K562 (cell line): Measurements from ENCODE around the gene PDZD2. TPM values are rescaled to one million over a fixed set of nuclear protein-coding genes. Genes with fewer than 3 reads are reported as not detected.
A peak's percentile ranks its signal among the peaks of the same experiment; 100 is the strongest.

Experiments
- ATAC-seq: fragments of 200-7000 bp; cut with Tn5 transposase; 3 replicates; pipeline ENCODE4 v1.9.1; 2020; ENCODE audit warnings: moderate library complexity
- BruUV-seq: library from RNA; stranded (reverse); fragments of 400-500 nt; replicated peaks from 2 replicates; lab custom pipeline; 2021; lab: Mats Ljungman, UMichigan
- CTCF ChIA-PET: fragments of 300-600 bp; formaldehyde crosslinking; extraction: SDS; loops from one replicate; lab custom pipeline; 2021; ENCODE audit warnings: low intra/inter-chr PET ratio; lab: Yijun Ruan, JAX
- POLR2A ChIA-PET: fragments of 300-600, 350-650 bp; sonication (Branson Sonifier 250); formaldehyde crosslinking; extraction: SDS; loops from one replicate; lab custom pipeline; 2021; ENCODE audit warnings: antibody characterized with exemption, inconsistent platforms; lab: Yijun Ruan, JAX
- DNase-seq, 4 experiments: peaks; one replicate each; pipeline versions ENCODE4 v3.0.0 to v3.0.0-alpha.2; 2011 to 2018; ENCODE audit warnings: low spot score in 3 of 4, mixed read lengths in 3 of 4; ENCODE audit errors: extremely low read depth in 1 of 4
- FAIRE-seq: peaks from 2 replicates; lab custom pipeline; 2011; peaks lifted over from hg19 to GRCh38; lab: Jason Lieb, UNC
- H2AFZ ChIP-seq: 2 replicates; pipeline ENCODE4 v1.6.0; 2011; ENCODE audit warnings: low read depth, low read length, control low read depth, inconsistent platforms
- H3K27ac ChIP-seq: fragments of 200-600 bp; 3 replicates; pipeline ENCODE4 v1.8.0; 2011; ENCODE audit warnings: low read depth, mild to moderate bottlenecking, control low read depth, inconsistent platforms, low read length, moderate library complexity, mixed read lengths; ENCODE audit errors: extremely low read depth
- H3K27me3 ChIP-seq, 2 experiments: fragments of 300-600 bp in 1 of 2; 2 replicates in 1 of 2; 3 replicates in 1 of 2; pipeline versions ENCODE4 v1.6.0 to v1.8.0; 2011; ENCODE audit warnings: inconsistent platforms in 2 of 2, low read length in 2 of 2, mild to moderate bottlenecking in 1 of 2, mixed read lengths in 1 of 2, moderate library complexity in 1 of 2; ENCODE audit not compliant: control insufficient read depth in 2 of 2, insufficient read depth in 2 of 2
- H3K36me3 ChIP-seq: fragments of 300-600 bp; 3 replicates; pipeline ENCODE4 v1.8.0; 2011; ENCODE audit warnings: mild to moderate bottlenecking, low read length, inconsistent platforms; ENCODE audit not compliant: control insufficient read depth, insufficient read depth
- H3K4me1 ChIP-seq, 2 experiments: fragments of 200-600 bp in 1 of 2; replicated peaks in 1 of 2; 2 replicates in 1 of 2; 3 replicates in 1 of 2; pipeline versions ENCODE4 v1.5.1 to v1.8.0; 2011; ENCODE audit warnings: inconsistent platforms in 2 of 2, low read length in 2 of 2, mild to moderate bottlenecking in 1 of 2, mixed read lengths in 1 of 2, moderate library complexity in 1 of 2; ENCODE audit not compliant: control insufficient read depth in 2 of 2, insufficient read depth in 2 of 2
- H3K4me2 ChIP-seq: 2 replicates; pipeline ENCODE4 v1.6.1; 2011; ENCODE audit warnings: low read length, control low read depth, inconsistent platforms, mixed read lengths; ENCODE audit not compliant: insufficient read depth
- H3K4me3 ChIP-seq: fragments of 200-600 bp; sonication (generic), shearing (Covaris generic); 2 replicates; pipeline ENCODE4 v1.5.1; 2016; ENCODE audit warnings: control low read depth, inconsistent platforms
- H3K79me2 ChIP-seq: fragments of 200-600 bp; 3 replicates; pipeline ENCODE4 v1.8.0; 2011; ENCODE audit warnings: low read length, inconsistent platforms; ENCODE audit not compliant: control insufficient read depth, insufficient read depth
- H3K9ac ChIP-seq, 2 experiments: 2 replicates each; pipeline versions ENCODE4 v1.6.0 to v1.6.1; 2011; ENCODE audit warnings: low read depth in 2 of 2, low read length in 2 of 2, control low read depth in 1 of 2, inconsistent platforms in 1 of 2, mild to moderate bottlenecking in 1 of 2, mixed read lengths in 1 of 2; ENCODE audit not compliant: insufficient read depth in 1 of 2
- H3K9me1 ChIP-seq: one replicate; pipeline ENCODE4 v1.6.0; 2011; ENCODE audit warnings: inconsistent platforms, mild to moderate bottlenecking, low read length, moderate library complexity; ENCODE audit not compliant: control insufficient read depth, insufficient read depth
- H3K9me3 ChIP-seq: replicated peaks from 2 replicates; pipeline ENCODE4 v1.5.1; 2011; ENCODE audit warnings: low read depth, low read length, inconsistent platforms; ENCODE audit not compliant: control insufficient read depth, insufficient read depth
- H4K20me1 ChIP-seq: replicated peaks from 2 replicates; pipeline ENCODE4 v1.6.1; 2011; ENCODE audit warnings: low read length, inconsistent platforms, mixed read lengths; ENCODE audit not compliant: control insufficient read depth, insufficient read depth
- ADNP ChIP-seq: fragments of 200-800 bp; sonication (Bioruptor generic); IDR thresholded peaks from 2 replicates; pipeline ENCODE4 v1.6.1; 2016; ENCODE audit warnings: missing genetic modification characterization, missing compliant biosample characterization
- BRD9 ChIP-seq: fragments of 450-650 bp; IDR thresholded peaks from 2 replicates; pipeline ENCODE4 v1.6.1; 2018; ENCODE audit warnings: low read depth; ENCODE audit not compliant: partially characterized antibody
- EP300 ChIP-seq: IDR thresholded peaks from 2 replicates; pipeline ENCODE4 v1.6.1; 2012; ENCODE audit warnings: low read length, improper control_type of control experiment
- LARP7 ChIP-seq: fragments of 450-650 bp; IDR thresholded peaks from 2 replicates; pipeline ENCODE4 v1.6.1; 2016
- MCM3 ChIP-seq: fragments of 450-650 bp; IDR thresholded peaks from 2 replicates; pipeline ENCODE4 v1.6.1; 2016
- NBN ChIP-seq: fragments of 450-650 bp; IDR thresholded peaks from 2 replicates; pipeline ENCODE4 v1.6.1; 2016; ENCODE audit warnings: low read depth, mild to moderate bottlenecking
- PHF8 ChIP-seq: fragments of 200-600 bp; sonication (generic); IDR thresholded peaks from 2 replicates; pipeline ENCODE4 v1.6.1; 2012; ENCODE audit warnings: mixed run types, mild to moderate bottlenecking, inconsistent platforms, low read length, moderate library complexity, borderline replicate concordance
- TAL1 ChIP-seq: fragments of 450-650 bp; IDR thresholded peaks from 2 replicates; pipeline ENCODE4 v1.6.1; 2016; ENCODE audit warnings: mild to moderate bottlenecking
- U2AF1 ChIP-seq: fragments of 200-400 bp; formaldehyde crosslinking; optimal IDR thresholded peaks from 2 replicates; pipeline ENCODE3; 2017; ENCODE audit warnings: mild to moderate bottlenecking, low read depth, low read length, moderate library complexity
- WGBS: fragments of 100-300 bp; shearing (Covaris generic); methylation state at CpG from one replicate; pipeline ENCODE4 v1.1.6; 2016; ENCODE audit warnings: low coverage, mixed read lengths; ENCODE audit not compliant: insufficient coverage; ENCODE audit errors: missing lambda C conversion rate; 5-methylcytosine and 5-hydroxymethylcytosine counted together
- in situ Hi-C: fragments of 300-500 bp; cut with MboI; formaldehyde crosslinking; loops from 4 replicates; pipeline ENCODE4 v1.15.0; 2018; ENCODE audit warnings: inconsistent platforms, mixed read lengths
- intact Hi-C: fragments of 100-400 bp; cut with micrococcal nuclease; formaldehyde crosslinking; loops from 2 replicates; pipeline ENCODE4 v1.14.2; 2022
- polyA plus RNA-seq, 8 experiments: library from polyadenylated mRNA; depleted of rRNA in 4 of 8; stranded (reverse) in 5 of 8; unstranded in 3 of 8; fragments of >200 nt; fragmentation: Nextera tagmentation in 2 of 8; fragmentation: Illumina TruSeq in 1 of 8; extraction: Ambion mirVana in 2 of 8; extraction: Trizol in 1 of 8; gene quantifications; 2 replicates each; pipeline versions ENCODE4 v1.2.1 to v1.2.3, GENCODE V29; 2011 to 2014; ENCODE audit warnings: inconsistent platforms in 1 of 8, missing spikeins in 1 of 8
- total RNA-seq, 7 experiments: library from RNA; depleted of rRNA in 6 of 7; stranded (reverse); fragments of >200 nt in 6 of 7; fragmentation: Illumina TruSeq in 2 of 7; extraction: Trizol in 2 of 7; gene quantifications; 2 replicates each; pipeline versions ENCODE4 v1.2.1 to v1.2.3, GENCODE V29; 2011 to 2021; ENCODE audit warnings: low replicate concordance in 1 of 7
- TF ChIP-seq, protein P1 (sequence below), 3 experiments: fragments of 200-800 bp in 1 of 3; sonication (Bioruptor generic) in 1 of 3; sonication (generic) in 1 of 3; formaldehyde crosslinking in 1 of 3; IDR thresholded peaks; 2 replicates each; pipeline versions ENCODE4 v1.6.1 to v1.8.0; 2016 to 2022; ENCODE audit warnings: mild to moderate bottlenecking in 2 of 3, missing compliant biosample characterization in 2 of 3, missing genetic modification characterization in 2 of 3, missing genetic modification reagents in 1 of 3
- TF ChIP-seq, protein P2 (sequence below): IDR thresholded peaks from 2 replicates; pipeline ENCODE4 v1.6.1; 2011; ENCODE audit not compliant: insufficient read length; ENCODE audit errors: extremely low read depth
- TF ChIP-seq, protein P3 (sequence below): fragments of 450-650 bp; formaldehyde crosslinking; IDR thresholded peaks from 2 replicates; pipeline ENCODE4 v1.4.0; 2020; ENCODE audit warnings: mild to moderate bottlenecking, mixed read lengths
- TF ChIP-seq, protein P4 (sequence below): fragments of 250-450 bp; sonication (Bioruptor Pico); IDR thresholded peaks from 2 replicates; pipeline ENCODE4 v1.6.1; 2021; ENCODE audit warnings: mild to moderate bottlenecking

PDZD2 gene
- total and polyA plus RNA-seq, 9 of the 15 experiments (the other 6 are each of a cell fraction or from before 2014, with no cell fraction given) = 0.02 to 0.08 (median 0.04) TPM; not detected in 6

DNA sequence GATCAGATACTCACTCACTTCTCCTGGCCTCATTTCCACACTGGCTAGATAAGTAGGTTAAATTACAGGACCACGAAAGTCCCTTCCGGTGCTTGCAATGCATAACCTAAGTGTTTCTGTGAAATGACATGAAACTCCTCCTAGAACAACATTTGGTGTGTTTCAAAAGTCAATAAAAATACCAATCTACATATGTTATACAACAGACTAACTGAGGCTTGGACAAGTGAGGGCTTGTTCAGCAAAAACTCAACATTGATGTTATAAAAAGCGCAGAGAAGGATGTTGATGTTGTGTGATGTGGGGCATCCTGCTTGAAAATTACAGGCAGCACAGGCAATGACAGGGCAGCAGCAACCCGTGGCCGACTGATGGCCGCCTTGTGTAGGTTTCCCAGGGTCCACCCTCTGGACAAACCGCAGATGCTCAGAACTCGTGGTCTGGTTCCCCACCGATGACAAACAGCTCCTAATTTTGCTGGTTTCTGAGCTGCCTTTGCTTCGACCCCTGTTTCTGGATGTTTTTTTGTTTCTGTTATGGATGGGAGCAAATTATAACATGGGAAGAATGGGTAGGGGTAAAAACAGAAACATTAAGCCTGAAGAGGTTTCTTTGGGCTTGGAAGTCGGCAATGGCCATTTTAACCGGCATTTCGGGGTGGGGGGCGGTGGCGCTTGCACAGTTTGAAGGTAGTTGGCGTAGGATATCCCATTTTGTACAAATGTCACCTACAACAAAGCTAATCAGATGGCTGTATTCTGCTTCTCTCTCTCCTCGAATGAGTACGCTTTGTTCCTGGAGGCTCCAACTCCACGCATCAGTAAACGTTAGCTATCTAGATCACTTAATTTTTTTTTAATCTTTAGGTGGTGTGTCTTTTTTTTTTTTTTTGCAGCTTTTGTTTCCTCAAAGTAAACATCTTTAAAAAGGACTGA, 116.1 kb downstream of the PDZD2 start:
- H3K9me1 ChIP-seq = peaks cover 2% of the 10 kb centered on the region
- H3K9me3 ChIP-seq = no peaks in the 10 kb centered on the region
- no TSS peak for BruUV-seq
- ATAC-seq (no peak), DNase-seq (no peak), FAIRE-seq (peak; percentile 37)
- H3K36me3 ChIP-seq = no peaks in the 10 kb centered on the region
- no peak overlapping the region for H3K4me3 ChIP-seq
- H3K4me1 ChIP-seq = no peaks in the 10 kb centered on the region
- TF ChIP-seq, protein P1, sequence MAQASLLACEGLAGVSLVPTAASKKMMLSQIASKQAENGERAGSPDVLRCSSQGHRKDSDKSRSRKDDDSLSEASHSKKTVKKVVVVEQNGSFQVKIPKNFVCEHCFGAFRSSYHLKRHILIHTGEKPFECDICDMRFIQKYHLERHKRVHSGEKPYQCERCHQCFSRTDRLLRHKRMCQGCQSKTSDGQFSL (CRISPR knock-in tag; IDR thresholded peaks at IDR 0.05) = no peak
- TF ChIP-seq, protein P1 (tag; IDR thresholded peaks at IDR 0.05) = no peak
- no peak for TF ChIP-seq U2AF1
- TF ChIP-seq ADNP (tag) = no peak
- TF ChIP-seq, protein P2, sequence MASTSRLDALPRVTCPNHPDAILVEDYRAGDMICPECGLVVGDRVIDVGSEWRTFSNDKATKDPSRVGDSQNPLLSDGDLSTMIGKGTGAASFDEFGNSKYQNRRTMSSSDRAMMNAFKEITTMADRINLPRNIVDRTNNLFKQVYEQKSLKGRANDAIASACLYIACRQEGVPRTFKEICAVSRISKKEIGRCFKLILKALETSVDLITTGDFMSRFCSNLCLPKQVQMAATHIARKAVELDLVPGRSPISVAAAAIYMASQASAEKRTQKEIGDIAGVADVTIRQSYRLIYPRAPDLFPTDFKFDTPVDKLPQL = no peak
- no peak for TF ChIP-seq EP300
- TF ChIP-seq MCM3 = no peak
- TF ChIP-seq TAL1 = no peak
- TF ChIP-seq LARP7 = no peak
- TF ChIP-seq, protein P3, sequence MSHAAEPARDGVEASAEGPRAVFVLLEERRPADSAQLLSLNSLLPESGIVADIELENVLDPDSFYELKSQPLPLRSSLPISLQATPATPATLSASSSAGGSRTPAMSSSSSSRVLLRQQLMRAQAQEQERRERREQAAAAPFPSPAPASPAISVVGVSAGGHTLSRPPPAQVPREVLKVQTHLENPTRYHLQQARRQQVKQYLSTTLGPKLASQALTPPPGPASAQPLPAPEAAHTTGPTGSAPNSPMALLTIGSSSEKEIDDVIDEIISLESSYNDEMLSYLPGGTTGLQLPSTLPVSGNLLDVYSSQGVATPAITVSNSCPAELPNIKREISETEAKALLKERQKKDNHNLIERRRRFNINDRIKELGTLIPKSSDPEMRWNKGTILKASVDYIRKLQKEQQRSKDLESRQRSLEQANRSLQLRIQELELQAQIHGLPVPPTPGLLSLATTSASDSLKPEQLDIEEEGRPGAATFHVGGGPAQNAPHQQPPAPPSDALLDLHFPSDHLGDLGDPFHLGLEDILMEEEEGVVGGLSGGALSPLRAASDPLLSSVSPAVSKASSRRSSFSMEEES (CRISPR knock-in tag) = no peak
- TF ChIP-seq BRD9 = no peak
- TF ChIP-seq PHF8 = no peak
- TF ChIP-seq NBN = no peak
- TF ChIP-seq, protein P4, sequence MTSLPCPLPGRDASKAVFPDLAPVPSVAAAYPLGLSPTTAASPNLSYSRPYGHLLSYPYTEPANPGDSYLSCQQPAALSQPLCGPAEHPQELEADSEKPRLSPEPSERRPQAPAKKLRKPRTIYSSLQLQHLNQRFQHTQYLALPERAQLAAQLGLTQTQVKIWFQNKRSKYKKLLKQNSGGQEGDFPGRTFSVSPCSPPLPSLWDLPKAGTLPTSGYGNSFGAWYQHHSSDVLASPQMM = no peak
- H3K4me2 ChIP-seq = no peak overlapping the region
- in situ Hi-C loops = no loop called here
- intact Hi-C loops = no loop called here
- H3K27ac ChIP-seq = no peak overlapping the region
- 2% methylated on average over 19 of the region's 20 CpGs for WGBS
- H4K20me1 ChIP-seq = peaks cover under 1% of the 10 kb centered on the region; the same call in 1 of the 2 replicates
- ChIA-PET CTCF (no interaction called here), POLR2A (interaction anchor here (0.6 to 1.1 kb wide), 3 partner anchors 9 to 1518 kb away, joined by 3 read pairs; partner anchors contain the start of genes C5orf22 and DROSHA)
- no peak overlapping the region for H3K9ac ChIP-seq
- no peak overlapping the region for H2AFZ ChIP-seq
- no peaks in the 10 kb centered on the region for H3K79me2 ChIP-seq
- peaks cover 23 to 50% of the 10 kb centered on the region in 2 experiments; a peak in 4 of 5 replicates for H3K27me3 ChIP-seq
